ENCODE measurements around the gene NOL4.
"Not testable (repeated sequence)": the region's sequence is repeated elsewhere in the genome, so short reads cannot be mapped to it uniquely, and the experiment has no call there.

Gene NOL4, protein sequence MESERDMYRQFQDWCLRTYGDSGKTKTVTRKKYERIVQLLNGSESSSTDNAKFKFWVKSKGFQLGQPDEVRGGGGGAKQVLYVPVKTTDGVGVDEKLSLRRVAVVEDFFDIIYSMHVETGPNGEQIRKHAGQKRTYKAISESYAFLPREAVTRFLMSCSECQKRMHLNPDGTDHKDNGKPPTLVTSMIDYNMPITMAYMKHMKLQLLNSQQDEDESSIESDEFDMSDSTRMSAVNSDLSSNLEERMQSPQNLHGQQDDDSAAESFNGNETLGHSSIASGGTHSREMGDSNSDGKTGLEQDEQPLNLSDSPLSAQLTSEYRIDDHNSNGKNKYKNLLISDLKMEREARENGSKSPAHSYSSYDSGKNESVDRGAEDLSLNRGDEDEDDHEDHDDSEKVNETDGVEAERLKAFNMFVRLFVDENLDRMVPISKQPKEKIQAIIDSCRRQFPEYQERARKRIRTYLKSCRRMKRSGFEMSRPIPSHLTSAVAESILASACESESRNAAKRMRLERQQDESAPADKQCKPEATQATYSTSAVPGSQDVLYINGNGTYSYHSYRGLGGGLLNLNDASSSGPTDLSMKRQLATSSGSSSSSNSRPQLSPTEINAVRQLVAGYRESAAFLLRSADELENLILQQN

DNA sequence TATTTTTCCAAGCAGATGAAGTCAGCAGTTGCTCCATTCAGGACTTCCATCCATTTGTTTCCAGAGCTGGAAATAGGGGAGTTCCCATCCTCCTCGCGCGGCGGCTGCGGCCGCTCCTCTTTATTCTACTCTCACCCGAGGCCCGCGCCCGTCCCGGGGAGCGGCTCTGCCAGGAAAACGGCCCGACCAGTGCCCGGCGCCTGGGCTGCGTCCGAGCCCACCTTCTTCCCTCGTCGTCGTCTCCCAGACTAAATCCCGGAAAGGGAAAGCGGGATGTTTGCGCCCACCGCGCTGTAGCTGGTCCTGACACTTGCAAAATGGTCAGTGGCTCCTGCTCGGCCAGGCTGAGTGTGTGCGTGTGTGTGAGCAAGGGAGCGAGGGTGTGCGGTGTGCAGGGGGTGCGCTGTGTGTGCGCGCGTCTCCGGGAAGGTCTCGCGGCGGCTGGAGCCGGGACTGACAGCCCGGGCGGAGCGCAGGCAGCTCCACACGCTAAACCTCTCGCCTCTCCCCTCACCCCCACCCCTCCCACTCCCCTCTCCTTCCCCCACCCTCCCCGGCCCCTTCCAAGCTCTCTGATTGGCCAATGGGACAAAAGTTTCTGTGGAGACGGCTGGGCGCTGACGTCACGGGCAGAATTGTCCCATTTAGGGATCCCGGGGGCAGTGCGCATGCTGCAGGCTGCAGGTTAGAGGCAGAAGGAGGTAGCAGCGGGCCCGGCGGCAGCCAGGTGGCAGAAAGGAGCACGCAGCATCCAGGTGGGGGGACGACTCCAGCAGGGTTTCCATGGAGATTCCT, at the start of gene NOL4:
TSS of gene NOL4 (minus strand) at position 491 of the 795 bp plus-strand sequence. CDS start 1,660 bp downstream, outside the sequence.
- DNase-seq = no peak

DNA sequence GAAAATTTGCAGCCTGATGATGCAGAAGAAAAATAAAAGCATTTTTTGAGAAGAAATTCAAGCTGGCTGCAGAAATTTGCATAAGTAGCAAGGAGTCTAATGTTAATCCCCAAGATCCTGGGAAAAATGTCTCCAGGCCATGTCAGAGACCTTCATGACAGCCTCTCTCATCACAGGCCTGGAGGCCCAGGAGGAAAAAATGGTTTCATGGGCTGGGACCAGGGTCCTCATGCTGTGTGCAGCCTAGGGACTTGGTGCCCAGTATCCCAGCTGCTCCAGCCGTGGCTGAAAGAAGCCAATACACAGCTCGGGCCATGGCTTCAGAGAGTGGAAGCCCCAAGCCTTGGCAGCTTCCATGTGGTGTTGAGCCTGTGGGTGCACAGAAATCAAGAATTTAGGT, 41.3 kb upstream of the NOL4 start:
- DNase-seq = not testable (repeated sequence)

DNA sequence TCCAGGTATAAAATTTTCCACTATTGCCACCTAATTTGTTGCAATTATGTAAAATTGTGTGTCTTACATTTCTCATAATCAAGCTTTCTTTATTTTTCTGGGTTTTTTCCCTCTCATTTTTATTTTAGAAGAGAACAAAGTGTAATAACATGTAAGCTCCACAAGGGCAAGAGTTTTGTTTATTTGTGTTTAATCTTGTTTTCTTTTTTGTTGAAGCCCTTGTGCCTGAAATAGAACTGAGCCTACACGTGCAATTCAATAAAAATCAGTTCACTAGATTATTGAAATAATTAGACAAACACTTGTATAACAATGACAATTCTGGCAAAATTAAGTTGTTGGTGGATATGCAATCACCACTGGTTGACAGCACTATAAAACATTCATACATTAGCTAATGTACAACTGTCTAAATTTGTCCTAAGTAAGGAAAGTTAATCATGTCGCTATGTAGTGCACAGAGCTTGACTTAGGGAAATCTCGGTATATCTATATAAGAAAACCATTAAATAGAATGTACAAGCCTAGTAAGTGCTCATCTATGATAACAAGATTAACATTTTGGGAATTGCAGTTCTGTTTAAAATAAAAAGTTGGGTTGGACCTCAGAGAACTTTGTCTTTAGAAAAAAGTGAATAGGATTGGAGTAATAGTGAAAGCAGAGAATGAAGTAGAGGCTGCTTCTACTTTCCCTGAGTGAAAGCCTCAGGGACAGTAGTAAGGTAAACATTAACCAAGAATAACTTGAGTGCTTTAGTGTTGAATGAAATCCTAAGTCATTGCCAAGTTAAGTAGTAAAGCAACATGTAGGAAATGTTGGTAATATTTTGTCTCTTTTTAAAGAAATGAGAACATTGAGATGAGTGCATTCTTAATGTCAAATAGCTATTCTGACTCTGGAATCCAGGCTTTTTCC, 37.4 kb upstream of the NOL4 start:
- DNase-seq = no peak

DNA sequence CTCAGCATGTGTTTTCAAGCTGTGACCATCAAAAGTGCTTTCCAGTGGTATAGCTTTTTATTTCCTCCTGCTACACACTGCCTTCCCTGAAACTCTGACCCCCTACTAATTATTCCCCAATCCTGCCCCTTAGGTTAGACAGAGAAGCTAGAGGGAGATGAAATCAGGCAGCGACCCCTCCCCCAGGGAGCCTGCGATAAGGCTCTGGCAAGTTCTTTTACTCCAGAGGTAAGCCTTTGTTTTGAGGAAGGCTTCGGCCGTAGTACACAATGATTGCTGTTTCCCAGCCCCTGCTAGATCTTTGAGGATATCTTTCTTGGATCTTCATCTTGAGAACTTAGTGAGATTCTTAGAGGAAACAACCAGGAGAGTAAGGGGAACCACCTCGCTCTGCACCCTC, 33.5 kb upstream of the NOL4 start:
- DNase-seq = no peak

DNA sequence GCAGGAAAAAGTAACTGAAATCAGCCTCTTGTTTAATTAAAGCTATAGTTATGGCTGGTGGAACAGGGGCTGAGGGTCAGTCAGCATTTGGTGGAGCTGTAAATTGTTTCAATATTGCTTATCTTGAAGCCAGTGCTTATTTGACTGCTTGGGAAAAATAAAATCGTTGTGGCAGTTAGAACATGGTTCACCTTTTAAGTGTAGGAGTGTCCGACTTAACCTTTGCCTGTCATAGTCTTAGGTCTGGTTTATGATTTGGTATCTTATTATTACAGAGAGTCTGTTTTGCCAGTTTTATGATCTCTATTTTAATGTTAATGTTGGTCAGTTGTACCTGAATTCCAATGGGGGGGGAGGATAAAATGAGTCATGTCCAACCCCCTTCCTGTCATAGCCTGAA, 27.2 kb upstream of the NOL4 start:
- no peak for DNase-seq

DNA sequence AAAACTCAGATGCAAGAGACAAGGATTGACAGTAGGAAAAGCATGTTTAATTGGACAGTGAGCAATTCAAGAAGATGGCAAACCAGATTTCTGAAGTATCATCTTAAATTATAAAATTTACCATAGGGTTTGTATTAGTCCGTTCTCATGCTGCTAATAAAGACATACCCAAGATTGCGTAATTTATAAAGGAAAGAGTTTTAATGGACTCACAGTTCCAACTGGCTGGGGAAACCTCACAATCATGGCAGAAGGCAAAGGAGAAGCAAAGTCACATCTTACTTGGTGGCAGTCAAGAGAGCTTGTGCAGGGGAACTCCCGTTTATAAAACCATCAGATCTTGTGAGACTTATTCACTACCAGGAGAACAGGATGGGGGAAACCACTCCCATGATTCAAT, 24.0 kb upstream of the NOL4 start:
- no peak for DNase-seq

DNA sequence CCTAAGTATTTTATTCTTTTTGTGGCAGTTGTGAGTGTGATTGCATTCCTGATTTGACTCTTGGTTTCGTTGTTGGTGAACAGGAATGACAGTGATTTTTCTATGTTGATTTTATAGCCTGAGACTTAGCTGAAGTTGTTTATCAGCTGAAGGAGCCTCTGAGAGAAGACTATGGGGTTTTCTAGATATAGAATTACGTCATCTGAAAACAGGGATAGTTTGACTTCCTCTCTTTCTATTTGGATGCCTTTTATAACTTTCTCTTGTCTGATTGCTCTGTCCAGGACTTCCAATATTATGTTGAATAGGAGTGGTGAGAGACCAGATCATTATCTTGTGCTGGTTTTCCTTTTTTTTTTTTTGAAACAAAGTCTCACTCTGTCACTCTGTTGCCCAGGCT, 18.0 kb upstream of the NOL4 start:
- no peak for DNase-seq

DNA sequence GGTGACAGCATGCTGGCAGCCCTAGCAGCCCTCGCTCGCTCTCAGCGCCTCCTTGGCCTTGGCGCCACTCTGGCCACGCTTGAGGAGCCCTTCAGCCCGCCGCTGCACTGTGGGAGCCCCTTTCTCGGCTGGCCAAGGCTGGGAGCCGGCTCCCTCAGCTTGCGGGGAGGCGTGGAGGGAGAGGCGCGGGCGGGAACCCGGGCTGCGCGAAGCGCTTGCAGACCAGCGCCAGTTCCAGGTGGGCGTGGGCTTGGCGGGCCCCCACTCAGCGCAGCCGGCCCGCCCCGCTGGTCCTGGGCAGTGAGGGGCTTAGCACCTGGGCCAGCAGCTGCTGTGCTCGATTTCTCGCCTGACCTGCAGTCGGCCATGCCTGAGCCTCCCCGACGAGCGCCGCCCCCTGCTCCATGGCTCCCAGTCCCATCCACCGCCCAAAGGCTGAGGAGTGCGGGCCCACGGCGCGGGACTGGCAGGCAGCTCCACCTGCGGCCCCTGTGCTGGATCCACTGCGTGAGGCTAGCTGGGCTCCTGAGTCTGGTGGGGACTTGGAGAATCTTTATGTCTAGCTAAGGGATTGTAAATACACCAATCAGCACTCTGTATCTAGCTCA, 9.2 kb upstream of the NOL4 start:
- not testable (repeated sequence) for DNase-seq

DNA sequence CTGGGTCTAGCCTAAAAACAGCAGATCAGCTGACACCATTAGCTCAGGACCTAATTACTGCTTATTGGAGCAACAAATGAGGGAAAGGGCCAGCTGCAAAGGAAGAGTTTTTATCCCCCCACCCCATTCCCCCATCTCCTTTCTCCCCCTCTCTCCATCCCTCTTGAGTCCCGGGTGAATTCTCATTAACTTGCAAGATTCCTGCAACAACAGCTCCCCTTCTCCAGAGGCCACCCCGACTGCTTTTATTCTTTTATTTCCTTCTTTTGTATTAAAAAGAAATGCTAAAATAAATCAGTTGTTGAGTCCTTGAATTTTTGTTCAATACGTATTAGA, 473 bp upstream of the NOL4 start:
- no peak for DNase-seq

DNA sequence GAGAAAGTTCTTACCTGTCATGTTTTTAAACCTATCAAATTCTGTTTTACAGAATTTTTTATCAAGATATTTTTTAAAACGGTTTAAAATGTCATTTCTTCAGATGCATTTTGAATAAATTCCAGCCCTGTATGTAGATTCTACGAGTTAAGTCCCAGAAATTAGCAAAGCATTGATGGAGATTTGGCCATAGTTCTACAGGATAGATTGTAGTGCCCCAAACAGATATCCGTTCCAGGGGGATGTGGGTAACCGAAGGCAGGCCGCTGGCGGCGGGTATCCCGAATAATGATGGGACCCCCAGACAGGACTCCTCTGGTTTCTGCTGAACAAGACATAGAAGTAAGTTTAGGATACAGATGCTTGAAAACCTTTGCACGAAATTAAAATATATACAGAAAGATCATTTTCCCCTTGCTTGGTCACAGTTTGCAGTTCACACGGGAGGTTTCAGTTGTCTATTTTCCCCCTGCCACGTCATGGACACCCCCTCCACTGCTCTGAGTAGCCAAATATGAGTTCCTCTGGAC, 755 bp downstream of the NOL4 start:
- no peak for DNase-seq

DNA sequence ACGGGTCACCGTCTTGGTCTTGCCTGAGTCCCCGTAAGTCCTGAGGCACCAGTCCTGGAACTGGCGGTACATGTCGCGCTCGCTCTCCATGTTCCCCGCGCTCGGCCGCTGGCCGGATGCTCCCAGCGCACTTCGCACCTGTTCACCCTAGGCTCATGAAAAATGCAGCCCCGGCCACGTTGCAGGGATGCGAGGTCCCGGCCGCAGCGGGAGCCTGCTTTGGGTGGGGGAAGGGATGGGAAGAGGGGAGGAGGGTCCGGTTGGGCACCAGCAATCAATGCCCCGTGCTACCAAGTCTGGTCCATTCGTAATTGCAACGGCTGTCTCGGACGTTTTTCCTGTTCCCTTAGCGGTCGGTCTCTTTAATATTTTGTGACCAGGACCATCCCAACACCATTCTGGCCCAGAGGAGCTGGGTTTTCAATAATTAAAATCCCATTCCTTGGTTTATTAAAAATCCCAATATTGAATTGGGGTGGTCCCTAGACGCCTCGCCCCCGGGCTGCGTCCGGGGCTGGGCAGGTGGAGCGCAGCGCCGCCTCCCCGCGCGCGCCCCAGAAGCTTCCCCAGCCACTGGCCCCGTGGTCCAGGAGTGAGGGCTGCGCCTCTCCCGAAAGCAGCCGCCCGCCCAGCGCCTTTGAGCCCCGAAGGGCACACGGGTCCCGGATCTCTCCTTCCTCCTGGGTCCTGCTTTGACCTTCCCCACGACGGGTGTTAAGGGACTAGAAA, 1.4 kb downstream of the NOL4 start:
- no peak for DNase-seq

DNA sequence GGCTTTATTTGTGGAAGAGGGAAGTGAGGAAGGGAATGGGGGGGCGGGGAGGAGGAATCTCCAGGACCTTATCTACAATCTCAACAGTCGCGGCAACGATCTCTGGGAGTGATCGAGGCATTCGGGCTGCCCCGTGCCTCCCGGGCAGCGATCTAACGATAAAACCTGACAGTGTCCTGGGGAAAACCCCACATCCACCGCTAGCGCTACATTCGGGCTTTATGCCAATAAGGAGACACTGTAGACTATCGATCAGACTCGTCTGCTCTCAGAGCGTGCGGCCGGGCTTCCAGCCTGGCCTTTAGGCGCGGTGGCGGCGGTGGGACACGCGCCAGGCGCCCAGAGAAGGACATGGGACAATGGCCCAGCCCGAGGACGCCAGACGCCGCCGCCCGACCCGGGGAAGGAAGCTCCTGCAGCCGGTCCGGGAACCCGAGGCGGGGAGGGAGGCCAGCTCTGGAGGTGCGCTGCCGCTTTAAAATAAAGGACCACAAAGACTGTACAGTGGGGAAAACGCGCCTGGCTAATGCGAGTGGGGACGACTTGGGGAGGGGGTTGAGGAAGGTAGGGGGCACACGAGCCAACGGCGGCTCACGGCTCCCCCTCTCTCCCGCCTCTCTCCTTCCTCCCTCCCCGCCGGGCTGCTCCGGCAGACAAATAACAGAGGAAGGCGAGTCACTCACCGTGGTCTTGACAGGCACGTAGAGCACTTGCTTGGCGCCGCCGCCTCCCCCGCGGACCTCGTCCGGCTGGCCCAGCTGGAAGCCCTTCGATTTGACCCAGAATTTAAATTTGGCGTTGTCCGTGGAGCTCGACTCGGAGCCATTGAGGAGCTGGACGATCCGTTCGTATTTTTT, 2.2 kb downstream of the NOL4 start:
- no peak for DNase-seq

DNA sequence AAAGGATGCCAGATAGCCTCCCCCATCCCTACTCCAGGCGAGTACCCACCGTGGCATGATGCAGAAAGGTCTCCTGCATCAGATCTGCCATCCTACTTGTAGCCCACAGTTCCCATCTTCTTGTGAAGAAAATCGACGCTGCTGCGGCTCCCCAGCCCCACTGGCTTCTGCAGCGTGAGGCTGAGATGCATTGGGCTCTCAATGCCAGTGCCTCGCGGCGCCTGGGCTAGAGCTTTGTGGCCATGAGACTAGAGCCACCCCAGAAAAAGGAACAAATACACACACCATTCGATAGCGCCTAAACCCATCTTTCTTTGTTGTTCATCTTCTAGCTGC, 2.8 kb downstream of the NOL4 start:
- no peak for DNase-seq

DNA sequence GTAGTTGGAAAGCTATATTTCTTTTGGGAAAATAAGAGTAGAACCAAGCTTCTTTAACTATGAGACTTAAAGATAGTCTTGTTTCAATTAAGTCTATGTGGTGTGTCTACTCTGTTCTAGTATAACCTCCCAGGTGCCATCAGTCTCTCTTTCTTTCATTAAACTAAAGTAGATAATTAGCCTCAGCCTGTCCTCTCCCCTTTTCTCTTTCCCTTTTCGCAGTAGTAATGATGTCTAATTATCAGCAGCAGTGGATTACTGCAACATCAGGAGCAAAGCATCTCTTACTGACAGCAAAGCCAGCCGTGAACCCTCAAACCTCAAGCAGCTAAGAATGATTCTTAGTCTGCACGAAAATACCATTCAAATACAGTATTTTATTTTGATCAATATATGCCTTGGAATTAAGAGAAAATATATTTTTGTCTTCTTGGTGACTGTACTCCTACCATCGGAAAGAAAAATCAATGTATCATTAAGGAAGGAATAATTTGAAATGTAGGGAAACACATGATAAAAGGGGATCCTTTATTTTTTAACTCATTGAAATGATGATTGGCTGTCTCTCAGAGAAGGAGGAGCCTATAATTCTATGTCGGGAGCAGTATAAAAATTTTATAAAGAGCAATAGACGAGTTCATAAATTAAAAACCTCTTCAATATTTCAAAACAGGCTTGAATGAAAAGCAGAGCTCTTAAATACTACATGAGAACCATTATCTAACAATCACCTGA, 4.5 kb downstream of the NOL4 start:
- no peak for DNase-seq

DNA sequence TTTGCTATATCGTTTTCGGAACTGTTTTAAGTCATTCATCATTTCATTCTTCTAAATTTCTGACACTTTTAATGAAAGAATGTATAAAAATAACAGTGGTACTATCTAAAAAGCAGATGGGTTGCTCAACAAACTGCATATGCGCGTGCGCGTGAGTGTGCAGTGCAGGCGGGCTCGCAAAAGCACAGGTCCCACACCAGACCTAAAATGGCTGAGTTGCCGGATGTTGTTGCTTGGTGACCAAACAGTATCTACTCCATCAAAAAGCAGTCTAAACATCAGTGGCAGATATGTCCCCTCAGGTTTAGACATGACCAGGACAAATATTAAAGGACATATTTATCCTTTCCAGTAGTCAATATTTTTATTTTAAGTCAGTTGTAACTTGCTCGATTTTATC, 5.1 kb downstream of the NOL4 start:
- DNase-seq = no peak

DNA sequence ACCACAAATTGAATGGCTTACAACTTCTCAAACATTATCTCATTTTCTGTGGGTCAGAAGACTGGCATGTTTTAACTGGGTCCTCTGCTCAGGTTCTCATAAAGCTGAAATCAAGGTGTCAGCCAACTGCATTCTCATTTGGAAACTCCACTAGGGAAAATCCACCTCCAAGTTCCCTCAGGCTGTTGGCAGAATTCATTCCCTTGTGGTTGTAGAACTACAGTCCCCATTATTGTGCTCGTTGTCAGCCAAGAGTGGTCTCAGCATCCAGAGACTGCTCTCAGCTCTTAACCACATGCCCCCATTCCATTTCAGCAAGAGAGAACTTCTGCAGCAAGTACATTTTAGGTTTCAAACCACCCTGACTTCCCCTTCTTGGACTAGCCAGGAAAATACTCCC, 12.2 kb downstream of the NOL4 start:
- DNase-seq = no peak

DNA sequence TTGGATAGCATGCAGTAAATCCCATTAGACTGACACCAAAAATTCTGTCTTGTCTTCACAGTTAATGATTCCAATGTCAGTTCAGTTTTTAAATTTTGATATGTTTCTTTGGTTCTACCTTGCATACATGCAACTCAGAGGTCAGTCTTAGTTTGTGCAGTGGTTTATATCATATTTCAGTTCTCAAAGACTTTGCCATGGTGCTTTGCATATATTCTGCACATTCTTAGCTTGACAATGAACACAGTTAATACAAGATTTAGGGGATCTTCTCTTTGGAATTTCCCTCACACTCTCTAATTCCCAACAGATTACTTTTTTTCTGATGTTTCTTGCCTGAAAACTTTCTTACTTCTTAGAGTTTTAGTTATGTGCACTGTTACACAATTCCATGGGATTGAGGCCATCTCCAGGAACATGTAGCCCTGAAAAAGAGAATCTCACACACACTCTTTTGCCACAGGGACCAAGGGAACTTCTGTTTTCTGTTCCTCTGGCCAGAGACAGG, 17.3 kb downstream of the NOL4 start:
- DNase-seq = no peak

DNA sequence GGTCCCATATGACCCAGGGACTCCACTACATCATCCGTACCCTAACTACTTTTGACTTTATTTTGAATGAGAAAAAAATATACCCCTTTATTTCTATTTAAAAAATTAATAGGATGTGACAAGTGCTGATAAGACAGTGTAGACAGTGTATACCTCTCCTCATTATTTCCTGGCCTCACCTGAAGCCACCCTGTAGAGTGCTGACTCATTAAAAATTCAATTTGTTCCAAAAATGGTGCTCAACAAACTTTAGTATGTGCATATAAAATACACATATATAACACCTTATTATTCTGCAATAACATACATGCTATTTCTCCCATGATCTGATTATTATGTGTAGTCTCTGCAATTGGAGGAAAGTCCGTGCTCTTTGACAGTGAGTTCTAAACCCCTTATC, 20.8 kb downstream of the NOL4 start:
- DNase-seq = no peak

DNA sequence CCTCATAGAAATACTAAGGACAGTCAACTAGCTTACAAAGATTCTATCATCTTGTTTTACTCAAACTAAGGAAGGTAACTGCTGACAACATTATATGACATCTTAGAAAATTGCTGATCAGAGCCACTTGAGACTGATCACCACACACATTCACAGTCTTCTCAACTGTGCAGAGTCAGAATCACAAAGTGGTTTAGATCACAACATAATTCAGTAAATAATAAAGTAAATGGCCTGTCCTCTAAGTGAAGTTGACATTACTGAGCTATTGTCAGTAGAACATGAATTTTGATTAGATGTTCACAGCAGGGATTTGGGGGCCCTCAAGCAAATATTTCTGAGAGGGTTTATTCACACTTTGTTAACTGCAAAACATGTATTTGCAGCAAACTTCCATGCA, 28.5 kb downstream of the NOL4 start:
- DNase-seq = no peak

DNA sequence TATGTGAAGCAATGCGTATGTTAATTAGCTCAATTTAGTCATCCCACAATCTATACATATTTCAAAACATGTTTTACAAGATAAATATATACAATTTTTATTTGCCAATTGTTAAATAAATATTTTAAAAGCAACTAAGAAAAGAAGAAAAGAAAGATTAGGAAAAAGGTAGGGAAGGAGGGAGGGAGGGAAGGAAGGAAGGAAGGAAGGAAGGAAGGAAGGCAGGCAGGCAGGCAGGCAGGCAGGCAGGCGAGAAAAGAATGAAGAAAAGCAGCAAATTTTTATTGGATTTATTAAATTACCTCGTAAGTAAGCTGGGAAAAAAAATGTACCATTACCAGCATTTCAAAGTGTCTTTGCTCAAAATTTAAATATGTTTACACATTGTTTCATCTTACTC, 30.5 kb downstream of the NOL4 start:
- no peak for DNase-seq

Data from EL (cell line).